T-helper 2 cell treated with Interferon-gamma antibody and Interleukin-4, amounts not matched to agents 5 μg/mL and 100 μg/mL, for 36 hours (primary cell): Measurements from ENCODE around the gene PTPRK.

Experiments
- DNase-seq: peaks from one replicate; pipeline ENCODE4 v3.0.0; 2021; ENCODE audit warnings: low spot score
- H3K27ac Mint-ChIP-seq: one replicate; pipeline ENCODE4 v1.8.0; 2021; ENCODE audit warnings: mild to moderate bottlenecking, mixed read lengths
- H3K27me3 Mint-ChIP-seq: one replicate; pipeline ENCODE4 v1.8.0; 2021; ENCODE audit warnings: low read depth, mixed read lengths
- H3K36me3 Mint-ChIP-seq: one replicate; pipeline ENCODE4 v1.8.0; 2021; ENCODE audit warnings: low read depth, mixed read lengths
- H3K4me1 Mint-ChIP-seq: one replicate; pipeline ENCODE4 v1.8.0; 2021; ENCODE audit warnings: low read depth, mixed read lengths
- H3K4me3 Mint-ChIP-seq: one replicate; pipeline ENCODE4 v1.8.0; 2022; ENCODE audit warnings: mild to moderate bottlenecking, moderate library complexity, mixed read lengths
- H3K9me3 Mint-ChIP-seq: one replicate; pipeline ENCODE4 v1.8.0; 2021; ENCODE audit warnings: mixed read lengths

Gene PTPRK

DNA sequence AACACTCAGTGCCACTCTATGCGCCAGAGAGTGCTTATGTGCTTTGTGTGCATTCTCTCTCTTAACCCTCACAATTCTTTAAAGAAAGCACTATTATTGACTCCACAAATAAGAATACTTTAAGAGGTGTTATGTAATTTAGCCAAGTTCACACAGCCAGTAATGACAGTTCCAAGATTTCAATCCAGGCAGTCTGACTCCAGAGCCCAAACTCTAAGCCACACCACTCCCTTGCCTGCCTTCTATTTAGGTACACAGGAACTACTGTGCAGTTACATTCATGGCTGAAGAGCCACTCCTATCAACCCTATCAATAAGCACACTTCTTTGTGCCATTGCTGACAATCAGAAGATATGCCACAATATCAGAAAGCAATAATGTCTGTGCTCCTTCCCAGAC is 93.3 kb downstream of the PTPRK start:
- Mint-ChIP-seq H3K27me3 (no peaks in the 10 kb centered on the region), H3K4me3 (no peak overlapping the region), H3K36me3 (no peaks in the 10 kb centered on the region), H3K4me1 (no peaks in the 10 kb centered on the region), H3K27ac (no peak overlapping the region), H3K9me3 (no peaks in the 10 kb centered on the region)
- DNase-seq: no peak

DNA sequence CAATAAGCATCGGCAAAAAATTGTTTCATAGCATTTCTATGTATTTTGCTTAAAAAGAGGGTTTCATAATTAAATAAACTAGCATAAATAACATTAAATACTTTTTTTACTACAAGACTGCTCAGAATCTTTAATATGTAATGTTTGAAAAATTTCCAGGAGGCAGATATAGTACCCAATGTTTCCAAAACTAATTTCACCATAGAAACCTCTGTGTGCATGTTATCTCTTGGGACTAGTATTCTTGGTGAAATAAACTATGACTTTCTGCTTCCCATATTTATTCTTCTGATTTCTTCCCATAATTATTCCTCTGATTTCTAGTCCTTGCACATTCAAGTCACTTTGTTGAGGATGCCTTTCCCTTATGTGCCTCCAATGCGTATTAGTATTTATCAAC is 94.5 kb downstream of the PTPRK start:
- Mint-ChIP-seq H3K27ac (no peak overlapping the region), H3K27me3 (no peaks in the 10 kb centered on the region), H3K36me3 (no peaks in the 10 kb centered on the region), H3K4me1 (no peaks in the 10 kb centered on the region), H3K9me3 (no peaks in the 10 kb centered on the region), H3K4me3 (no peak overlapping the region)
- no peak for DNase-seq

DNA sequence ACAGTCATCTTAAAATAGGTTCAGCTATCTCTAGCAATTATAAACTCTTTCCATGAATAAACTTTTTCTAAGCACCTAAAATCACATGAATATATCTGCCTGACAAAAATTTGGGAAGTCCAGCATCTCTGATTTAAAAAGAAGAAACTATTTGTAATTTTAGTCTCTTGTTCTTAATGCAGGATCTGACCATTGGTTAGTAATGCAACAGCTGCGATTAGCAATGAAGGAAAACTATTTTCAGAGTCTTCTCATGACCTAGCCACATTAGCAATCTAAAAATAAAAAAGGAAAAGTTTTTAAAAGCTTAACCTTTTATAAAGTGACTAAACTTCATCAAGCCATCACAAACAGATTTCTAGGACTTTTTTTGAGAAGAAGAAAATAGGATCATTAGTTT is 97.5 kb downstream of the PTPRK start:
- Mint-ChIP-seq H3K36me3 (no peaks in the 10 kb centered on the region), H3K27ac (no peak overlapping the region), H3K4me3 (no peak overlapping the region), H3K9me3 (no peaks in the 10 kb centered on the region), H3K4me1 (no peaks in the 10 kb centered on the region), H3K27me3 (no peaks in the 10 kb centered on the region)
- DNase-seq: no peak

DNA sequence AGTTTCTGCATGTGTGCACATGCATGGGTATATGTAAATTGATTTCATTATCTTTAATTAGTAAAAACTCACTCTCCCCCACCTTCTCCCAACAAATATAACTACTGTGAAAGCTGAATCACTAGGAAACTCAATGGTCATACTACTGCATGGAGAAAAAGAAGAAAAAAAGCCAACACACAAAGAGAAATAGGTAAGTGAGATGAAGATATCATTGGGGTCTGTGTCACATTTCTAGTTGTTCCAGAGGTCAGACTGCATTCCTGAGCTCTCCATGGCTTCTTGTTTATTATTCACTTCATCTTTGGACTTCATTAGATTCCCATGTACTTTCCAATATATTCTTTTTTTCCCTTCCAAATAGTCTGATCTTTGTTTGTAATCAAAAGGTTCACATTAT is 98.2 kb downstream of the PTPRK start:
- Mint-ChIP-seq H3K4me1 (no peaks in the 10 kb centered on the region), H3K36me3 (no peaks in the 10 kb centered on the region), H3K9me3 (no peaks in the 10 kb centered on the region), H3K4me3 (no peak overlapping the region), H3K27ac (no peak overlapping the region), H3K27me3 (no peaks in the 10 kb centered on the region)
- DNase-seq: no peak

DNA sequence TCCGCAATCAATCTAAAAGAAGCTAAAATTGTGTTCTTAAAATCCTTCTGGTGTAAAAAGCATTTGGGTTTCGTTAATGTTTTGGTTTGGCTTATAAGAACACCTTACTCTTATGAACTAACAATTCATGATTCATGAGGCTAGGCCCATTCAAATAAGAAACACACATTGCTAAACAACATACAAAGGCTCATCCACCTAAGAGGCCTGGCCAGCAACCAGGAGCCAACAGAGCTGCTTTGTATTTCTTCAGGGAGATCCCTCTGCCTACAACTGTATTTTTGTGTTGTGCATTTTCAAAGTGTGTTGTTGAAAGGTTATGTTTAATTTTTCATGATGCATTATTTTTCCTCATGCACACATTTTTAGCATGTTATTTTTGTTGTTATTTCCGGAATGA is 98.6 kb downstream of the PTPRK start:
- Mint-ChIP-seq H3K27ac (no peak overlapping the region), H3K4me3 (no peak overlapping the region), H3K27me3 (no peaks in the 10 kb centered on the region), H3K36me3 (no peaks in the 10 kb centered on the region), H3K9me3 (no peaks in the 10 kb centered on the region), H3K4me1 (no peaks in the 10 kb centered on the region)
- no peak for DNase-seq

DNA sequence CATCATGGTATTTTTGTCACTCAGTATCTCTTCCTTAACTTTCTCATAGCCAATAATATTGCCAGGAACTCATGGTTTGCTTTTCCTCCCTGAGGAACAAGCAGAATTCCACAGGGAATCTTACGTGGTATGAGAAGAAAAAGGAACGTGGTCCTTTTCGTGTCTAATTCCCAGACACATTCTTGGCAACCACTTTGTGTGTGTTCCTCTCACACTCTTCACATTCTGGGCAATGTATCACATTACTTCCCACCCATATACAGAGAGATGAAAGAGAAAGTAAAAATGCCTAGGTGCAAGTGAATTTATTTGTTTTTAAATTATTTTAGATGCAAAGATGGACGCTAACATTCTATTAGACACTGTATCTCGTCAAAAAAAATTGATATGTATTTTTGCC is 102.7 kb downstream of the PTPRK start:
- Mint-ChIP-seq H3K27ac (no peak overlapping the region), H3K4me1 (no peaks in the 10 kb centered on the region)

DNA sequence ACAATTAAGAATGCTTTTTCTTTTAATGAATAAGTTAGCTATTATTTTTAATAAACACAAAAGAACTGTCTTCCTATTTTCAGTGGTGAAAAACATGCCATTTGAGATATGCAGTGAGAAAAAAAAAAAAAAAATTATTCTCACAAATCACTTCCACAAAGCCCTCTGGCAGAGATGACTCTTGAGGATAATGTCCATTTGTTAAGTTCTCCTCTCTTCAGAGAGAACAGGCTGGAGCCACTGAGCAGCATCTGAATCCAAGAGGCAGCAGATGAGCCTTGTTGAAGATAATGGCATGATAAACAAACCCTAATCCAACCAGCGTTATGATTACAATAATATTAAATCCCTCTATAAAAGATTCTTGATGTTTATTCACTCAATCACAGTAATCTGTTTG is 105.0 kb downstream of the PTPRK start:
- H3K9me3 Mint-ChIP-seq: no peaks in the 10 kb centered on the region
- no peak overlapping the region for H3K27ac Mint-ChIP-seq
- H3K4me1 Mint-ChIP-seq: no peaks in the 10 kb centered on the region
- H3K27me3 Mint-ChIP-seq: no peaks in the 10 kb centered on the region
- H3K36me3 Mint-ChIP-seq: no peaks in the 10 kb centered on the region
- no peak overlapping the region for H3K4me3 Mint-ChIP-seq
- no peak for DNase-seq

More for the DNA sequence above, 102.7 kb downstream of the PTPRK start:
- Mint-ChIP-seq H3K4me3 (no peak overlapping the region), H3K9me3 (no peaks in the 10 kb centered on the region), H3K27me3 (no peaks in the 10 kb centered on the region), H3K36me3 (no peaks in the 10 kb centered on the region)
- DNase-seq: no peak

DNA sequence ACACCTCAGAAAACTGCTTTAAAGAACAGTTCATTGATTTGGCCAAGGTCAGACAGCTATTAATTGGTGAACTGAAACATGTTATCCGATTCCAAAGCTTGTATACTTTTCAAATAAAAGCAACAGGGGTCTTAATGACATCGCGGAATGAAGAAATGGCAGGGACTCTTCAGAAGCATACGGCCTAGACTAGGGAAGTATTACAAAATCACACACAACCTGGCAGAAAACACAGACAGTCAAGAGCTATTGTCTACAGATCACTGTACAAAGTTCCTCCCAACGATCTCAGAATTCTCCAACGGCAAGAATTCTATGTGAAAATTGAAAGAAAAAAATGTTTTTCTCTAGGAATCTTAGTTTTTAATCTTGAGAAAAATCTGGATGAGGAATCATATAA is 105.5 kb downstream of the PTPRK start:
- Mint-ChIP-seq H3K4me3 (no peak overlapping the region), H3K27ac (no peak overlapping the region), H3K27me3 (no peaks in the 10 kb centered on the region), H3K9me3 (no peaks in the 10 kb centered on the region), H3K36me3 (no peaks in the 10 kb centered on the region), H3K4me1 (no peaks in the 10 kb centered on the region)
- no peak for DNase-seq

DNA sequence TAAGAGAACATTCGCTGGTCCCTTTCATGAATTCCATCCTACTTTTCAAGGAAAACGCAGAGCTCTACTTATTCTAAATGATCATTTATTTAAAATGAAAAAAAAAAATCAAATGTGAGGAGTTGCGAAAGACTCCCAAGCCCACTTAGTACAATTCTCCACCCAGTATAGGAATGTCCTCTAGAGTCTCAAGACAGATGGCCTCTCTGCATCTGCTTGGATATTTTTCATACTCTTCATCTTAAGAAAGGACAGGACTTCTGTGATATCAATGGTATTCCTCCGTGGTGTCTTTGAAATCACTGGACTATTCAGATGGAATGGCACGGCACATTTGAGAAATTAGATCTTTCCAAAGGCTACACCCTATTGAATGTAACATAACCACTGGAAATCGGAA is 107.1 kb downstream of the PTPRK start:
- Mint-ChIP-seq H3K27ac (no peak overlapping the region), H3K4me3 (no peak overlapping the region), H3K36me3 (no peaks in the 10 kb centered on the region), H3K9me3 (no peaks in the 10 kb centered on the region), H3K4me1 (no peaks in the 10 kb centered on the region), H3K27me3 (no peaks in the 10 kb centered on the region)
- DNase-seq: no peak

DNA sequence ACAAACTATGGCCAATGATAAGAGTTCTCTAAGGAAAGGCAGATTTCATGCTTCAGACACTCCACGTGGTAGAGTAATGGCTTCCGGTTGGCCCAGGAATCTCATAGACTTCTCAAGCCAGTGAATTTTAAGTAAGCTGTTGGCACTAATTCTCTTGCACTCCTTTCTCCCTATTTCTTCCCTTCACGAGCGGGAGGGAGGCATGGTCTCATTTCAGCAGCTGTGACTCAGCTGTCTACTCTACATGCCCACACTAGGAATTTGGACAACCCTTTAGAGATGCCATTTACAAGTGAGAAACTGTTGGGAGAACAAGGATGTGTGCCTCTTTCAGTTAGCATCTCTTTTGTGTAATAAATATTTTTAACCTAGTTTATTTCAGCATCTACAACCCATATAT is 107.7 kb downstream of the PTPRK start:
- Mint-ChIP-seq H3K9me3 (no peaks in the 10 kb centered on the region), H3K4me3 (no peak overlapping the region), H3K36me3 (no peaks in the 10 kb centered on the region), H3K27me3 (no peaks in the 10 kb centered on the region), H3K27ac (no peak overlapping the region), H3K4me1 (no peaks in the 10 kb centered on the region)
- no peak for DNase-seq

DNA sequence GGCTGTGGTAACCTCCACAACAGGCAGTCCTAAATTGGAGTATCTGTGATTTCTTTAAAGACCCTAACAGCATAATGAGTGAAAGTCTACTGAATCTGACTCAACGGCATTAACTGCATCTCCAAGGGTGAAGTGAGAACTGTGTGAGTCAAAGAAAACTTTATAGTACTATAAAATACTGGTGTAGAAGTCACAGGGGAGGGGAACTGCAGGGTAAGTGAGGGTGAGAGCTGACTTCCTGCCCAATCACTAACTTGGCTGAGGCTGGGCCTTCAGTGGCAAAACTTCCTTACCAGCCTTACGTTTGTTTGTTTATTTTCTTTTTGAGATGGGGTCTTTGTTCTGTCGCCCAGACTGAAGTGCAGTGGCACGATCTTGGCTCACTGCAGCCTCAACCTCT is 109.8 kb downstream of the PTPRK start:
- DNase-seq: no peak
- H3K4me1 Mint-ChIP-seq: no peaks in the 10 kb centered on the region

DNA sequence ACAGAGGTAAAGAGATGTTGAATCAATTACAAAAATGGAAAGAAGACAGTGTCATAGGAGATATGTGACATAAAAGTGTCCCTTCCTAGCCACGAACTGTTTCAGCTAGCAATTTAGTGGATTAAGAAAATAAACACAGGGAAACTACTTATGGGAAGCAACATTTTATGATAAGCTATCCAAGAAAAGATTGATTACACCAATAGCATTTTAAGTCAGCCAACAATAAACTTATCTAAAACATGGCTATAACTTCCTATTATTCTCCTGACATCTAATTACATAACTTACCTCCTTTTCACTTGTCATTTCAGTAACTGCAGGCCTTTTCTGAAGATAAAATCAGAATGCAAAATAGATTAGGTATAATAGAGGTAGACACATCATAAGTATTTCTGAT is 111.4 kb downstream of the PTPRK start:
- no peak for DNase-seq
- Mint-ChIP-seq H3K9me3 (no peaks in the 10 kb centered on the region), H3K4me1 (no peaks in the 10 kb centered on the region), H3K4me3 (no peak overlapping the region), H3K27ac (no peak overlapping the region), H3K36me3 (no peaks in the 10 kb centered on the region), H3K27me3 (no peaks in the 10 kb centered on the region)

More for the DNA sequence above, 109.8 kb downstream of the PTPRK start:
- Mint-ChIP-seq H3K36me3 (no peaks in the 10 kb centered on the region), H3K4me3 (no peak overlapping the region), H3K9me3 (no peaks in the 10 kb centered on the region), H3K27me3 (no peaks in the 10 kb centered on the region), H3K27ac (no peak overlapping the region)

DNA sequence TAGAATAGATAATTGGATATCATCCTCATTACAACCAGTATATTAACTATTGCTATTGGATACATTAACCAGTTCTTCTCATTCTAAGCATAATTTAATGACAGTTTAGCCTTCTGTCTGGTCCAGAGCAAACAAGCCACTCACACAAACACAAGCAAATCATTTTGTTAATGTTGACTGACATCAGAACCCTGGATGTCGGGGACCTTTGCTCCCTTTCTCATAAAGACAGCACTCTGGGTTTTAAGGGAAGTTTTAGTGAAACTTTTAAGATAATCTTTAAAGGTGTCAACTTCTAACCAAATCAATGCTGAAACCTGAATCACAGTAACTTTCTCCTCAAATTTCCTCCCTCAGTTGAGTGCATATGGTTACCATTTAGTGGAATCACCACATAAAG is 113.9 kb downstream of the PTPRK start:
- Mint-ChIP-seq H3K36me3 (no peaks in the 10 kb centered on the region), H3K9me3 (no peaks in the 10 kb centered on the region), H3K4me1 (no peaks in the 10 kb centered on the region), H3K4me3 (no peak overlapping the region), H3K27ac (no peak overlapping the region), H3K27me3 (no peaks in the 10 kb centered on the region)
- DNase-seq: no peak

DNA sequence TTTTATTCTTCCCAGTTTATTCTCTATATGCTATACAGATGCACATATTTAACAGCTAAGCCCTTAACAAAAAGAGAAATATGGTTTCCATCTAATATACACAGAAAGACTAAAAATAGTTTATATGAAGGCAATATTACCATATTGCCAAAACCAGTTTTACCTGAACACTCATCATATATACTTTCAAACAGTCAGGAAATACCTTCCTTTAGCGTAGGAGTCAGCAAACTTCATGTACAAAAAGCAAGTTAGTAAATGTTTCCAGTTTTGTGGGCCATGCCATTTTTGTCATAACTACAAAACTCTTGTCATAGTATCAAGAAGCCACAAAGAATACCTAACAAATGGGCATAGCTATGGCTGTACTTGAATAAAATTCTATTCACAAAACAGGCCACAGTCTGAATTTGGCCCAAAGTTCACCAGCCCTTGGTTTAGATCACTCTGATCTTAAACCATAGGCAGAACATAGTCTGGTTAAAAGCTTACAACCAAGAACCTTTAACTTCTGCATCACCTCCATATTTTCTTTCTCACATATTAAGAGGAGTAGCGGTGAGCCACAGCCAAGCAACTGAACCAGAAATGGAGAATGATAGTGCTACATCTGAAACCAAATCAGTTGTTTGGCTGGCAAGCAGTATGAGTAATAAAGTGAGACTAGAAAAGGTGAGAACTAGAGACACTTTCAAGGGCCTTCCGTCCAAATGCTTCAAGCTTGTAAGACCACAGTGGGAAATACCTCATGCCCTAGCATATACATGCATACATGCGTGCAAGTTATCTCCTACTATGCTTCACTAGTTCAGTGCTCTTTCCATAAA is 116.6 kb downstream of the PTPRK start:
- no peak for DNase-seq
- Mint-ChIP-seq H3K27ac (no peak overlapping the region), H3K27me3 (no peaks in the 10 kb centered on the region), H3K4me1 (no peaks in the 10 kb centered on the region), H3K9me3 (no peaks in the 10 kb centered on the region), H3K36me3 (no peaks in the 10 kb centered on the region), H3K4me3 (no peak overlapping the region)

DNA sequence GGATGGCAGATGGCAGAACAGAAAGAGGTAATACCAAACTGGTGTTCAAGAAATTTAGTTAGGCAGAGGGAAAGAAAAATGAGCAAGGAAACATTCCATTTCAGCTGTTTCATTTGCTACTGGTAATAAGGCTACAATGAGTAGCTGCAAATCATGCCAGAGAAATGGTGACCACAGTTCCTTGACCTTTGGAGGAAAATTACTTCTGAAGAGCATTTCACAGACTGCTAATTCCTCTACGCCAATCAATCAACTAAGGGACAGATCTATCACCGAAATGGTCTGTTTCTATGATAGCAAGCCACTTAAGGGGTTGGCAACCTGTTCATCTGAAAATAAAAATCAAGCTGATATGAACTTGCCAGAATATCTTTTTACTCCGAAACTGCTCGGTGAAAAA is 119.5 kb downstream of the PTPRK start:
- DNase-seq: no peak
- Mint-ChIP-seq H3K27me3 (no peaks in the 10 kb centered on the region), H3K4me3 (no peak overlapping the region), H3K9me3 (no peaks in the 10 kb centered on the region), H3K36me3 (no peaks in the 10 kb centered on the region), H3K4me1 (no peaks in the 10 kb centered on the region), H3K27ac (no peak overlapping the region)
